GM12874 (cell line): ENCODE measurements around the gene ANKS1A.

Source experiments
- CTCF ChIP-seq: IDR thresholded peaks from 2 replicates; pipeline ENCODE4 v1.5.1; 2011; ENCODE audit warnings: low read depth, mild to moderate bottlenecking, control low read depth, low read length, moderate library complexity; ENCODE audit not compliant: insufficient read depth

ANKS1A gene

GRCh38 chr6:34957231-34957783 is 68.3 kb downstream of the ANKS1A start:
- no peak for TF ChIP-seq CTCF

- TF ChIP-seq CTCF, result no peak
These were observed 69.7 kb downstream of the ANKS1A start for GRCh38 chr6:34958734-34959133.

- no peak for TF ChIP-seq CTCF
These were observed 70.2 kb downstream of the ANKS1A start for GRCh38 chr6:34959224-34959623.

- no peak for TF ChIP-seq CTCF
These were observed 72.0 kb downstream of the ANKS1A start for GRCh38 chr6:34961082-34961481.

GRCh38 chr6:34961574-34961973 is 72.5 kb downstream of the ANKS1A start:
- TF ChIP-seq CTCF, result no peak

GRCh38 chr6:34964564-34964963 is 75.5 kb downstream of the ANKS1A start:
- no peak for TF ChIP-seq CTCF

- TF ChIP-seq CTCF, result no peak
These were observed 78.4 kb downstream of the ANKS1A start for GRCh38 chr6:34967461-34967860.
